NCI-H1694 (cell line): ENCODE data around the gene CLDN20.
"Not testable (repeated sequence)": the region's sequence is repeated elsewhere in the genome, so short reads cannot be mapped to it uniquely, and the experiment has no call there.

ENCODE experiments used
- DNase-seq: peaks from one replicate; lab custom pipeline; 2025; lab: John Stamatoyannopoulos, UW

Gene CLDN20

GRCh38 chr6:155263373-155264063, at the start of gene CLDN20:
TSS of gene CLDN20 (plus strand) at chr6:155264013. CDS start at chr6:155275720, 11,707 bp downstream.
- DNase-seq = no peak

- no peak for DNase-seq
Observed at GRCh38 chr6:155215906-155216305, 47.9 kb upstream of the CLDN20 start.

- no peak for DNase-seq
Observed at GRCh38 chr6:155216312-155217046, 47.3 kb upstream of the CLDN20 start.

- DNase-seq = not testable (repeated sequence)
Observed at GRCh38 chr6:155218711-155219110, 45.1 kb upstream of the CLDN20 start.

GRCh38 chr6:155219299-155219698, 44.5 kb upstream of the CLDN20 start:
- DNase-seq = no peak

- no peak for DNase-seq
Observed at GRCh38 chr6:155219858-155220301, 43.9 kb upstream of the CLDN20 start.

GRCh38 chr6:155221086-155221485, 42.7 kb upstream of the CLDN20 start:
- DNase-seq = no peak

GRCh38 chr6:155222506-155222905, 41.3 kb upstream of the CLDN20 start:
- no peak for DNase-seq

- no peak for DNase-seq
Observed at GRCh38 chr6:155223646-155224451, 40.0 kb upstream of the CLDN20 start.

- no peak for DNase-seq
Observed at GRCh38 chr6:155224618-155225017, 39.2 kb upstream of the CLDN20 start.

- no peak for DNase-seq
Observed at GRCh38 chr6:155227046-155227445, 36.8 kb upstream of the CLDN20 start.

- DNase-seq = no peak
Observed at GRCh38 chr6:155228546-155229166, 35.2 kb upstream of the CLDN20 start.

GRCh38 chr6:155230975-155231374, 32.8 kb upstream of the CLDN20 start:
- not testable (repeated sequence) for DNase-seq

GRCh38 chr6:155232848-155233247, 31.0 kb upstream of the CLDN20 start:
- no peak for DNase-seq

- DNase-seq = no peak
Observed at GRCh38 chr6:155234167-155234566, 29.6 kb upstream of the CLDN20 start.

GRCh38 chr6:155234687-155235086, 29.1 kb upstream of the CLDN20 start:
- no peak for DNase-seq

- DNase-seq = no peak
Observed at GRCh38 chr6:155235087-155235486, 28.7 kb upstream of the CLDN20 start.

GRCh38 chr6:155237613-155238012, 26.2 kb upstream of the CLDN20 start:
- no peak for DNase-seq

GRCh38 chr6:155240905-155241600, 22.8 kb upstream of the CLDN20 start:
- no peak for DNase-seq

- DNase-seq = no peak
Observed at GRCh38 chr6:155241966-155242365, 21.8 kb upstream of the CLDN20 start.

GRCh38 chr6:155244434-155244833, 19.4 kb upstream of the CLDN20 start:
- DNase-seq = no peak

GRCh38 chr6:155245193-155245592, 18.6 kb upstream of the CLDN20 start:
- no peak for DNase-seq
